Effector memory CD8-positive, alpha-beta T cell (primary cell): Measurements from ENCODE around the gene NDUFS5.

ENCODE experiments used
- ATAC-seq: fragments of 150-1000 bp; cut with Tn5 transposase; replicated peaks from 2 replicates; pipeline ENCODE4 v1.10.0; 2021; ENCODE audit warnings: mild to moderate bottlenecking, moderate library complexity
- DNase-seq, 3 experiments: peaks; one replicate each; pipeline ENCODE4 v3.0.0; 2021
- H3K27ac Mint-ChIP-seq, 2 donors: one replicate each; pipeline ENCODE4 v1.8.0; 2022; ENCODE audit warnings: mild to moderate bottlenecking in 2 of 2, mixed read lengths in 2 of 2, moderate library complexity in 2 of 2
- H3K27me3 Mint-ChIP-seq, 2 donors: one replicate each; pipeline ENCODE4 v1.8.0; 2022; ENCODE audit warnings: mixed read lengths in 2 of 2
- H3K36me3 Mint-ChIP-seq: one replicate; pipeline ENCODE4 v1.8.0; 2022; ENCODE audit warnings: mild to moderate bottlenecking, moderate library complexity, mixed read lengths; ENCODE audit not compliant: insufficient read depth
- H3K4me1 Mint-ChIP-seq, 2 donors: one replicate each; pipeline ENCODE4 v1.8.0; 2022; ENCODE audit warnings: low read depth in 2 of 2, mixed read lengths in 2 of 2
- H3K4me3 Mint-ChIP-seq, 2 donors: one replicate each; pipeline ENCODE4 v1.8.0; 2022; ENCODE audit warnings: mild to moderate bottlenecking in 2 of 2, mixed read lengths in 2 of 2, moderate library complexity in 2 of 2
- H3K9me3 Mint-ChIP-seq, 2 donors: one replicate each; pipeline ENCODE4 v1.8.0; 2022; ENCODE audit warnings: mixed read lengths in 2 of 2

Gene NDUFS5

GRCh38 chr1:39084191-39084590 lies 58.0 kb downstream of the NDUFS5 start:
- Mint-ChIP-seq H3K27ac (no peak overlapping the region), H3K9me3 (no peaks in the 10 kb centered on the region), H3K36me3 (peaks cover 3% of the 10 kb centered on the region), H3K4me3 (no peak overlapping the region), H3K4me1 (peaks cover 5 to 11% of the 10 kb centered on the region in 2 donors), H3K27me3 (peaks cover 36 to 59% of the 10 kb centered on the region in 2 donors)
- ATAC-seq (no peak), DNase-seq (no peak)
